ENCODE data around the gene NAGS.
"Not testable (repeated sequence)": the region's sequence is repeated elsewhere in the genome, so short reads cannot be mapped to it uniquely, and the experiment has no call there.

Gene NAGS

GRCh38 chr17:44004077-44004760, at the start of gene NAGS:
TSS of gene NAGS (plus strand) at chr17:44004622. CDS start at chr17:44004664, 42 bp downstream.
- Histone ChIP-seq H3K9ac (ENCODE audit: low read depth in 1 of 2, low read length in 2 of 2) (peak within 1 kb of the TSS; percentile 75 to 86), H3K4me3 (ENCODE audit: low read depth in 1 of 2, low read length in 2 of 2) (peak within 1 kb of the TSS; percentile 82 to 86), H3K27ac (ENCODE audit: low read depth, low read length) (peak within 1 kb of the TSS; percentile 89), H3K4me1 (ENCODE audit: control insufficient read depth in 1 of 2, insufficient read depth in 2 of 2, low read length in 2 of 2) (peaks cover 13 to 24% of the 10 kb centered on the region in 2 donors), H3K9me3 (ENCODE audit: control insufficient read depth in 1 of 2, low read length in 2 of 2) (no peaks in the 10 kb centered on the region), H3K27me3 (ENCODE audit: control insufficient read depth in 1 of 2, insufficient read depth in 2 of 2, low read length in 2 of 2) (peaks cover 0 to 4% of the 10 kb centered on the region in 2 donors), H3K36me3 (ENCODE audit: control insufficient read depth in 1 of 2, insufficient read depth in 2 of 2, low read length in 2 of 2) (peaks cover 14 to 17% of the 10 kb centered on the region in 2 donors)

GRCh38 chr17:43956222-43956621, 48.2 kb upstream of the NAGS start:
- Histone ChIP-seq H3K9ac (ENCODE audit: low read depth in 1 of 2, low read length in 2 of 2) (no peak overlapping the region), H3K36me3 (ENCODE audit: control insufficient read depth in 1 of 2, insufficient read depth in 2 of 2, low read length in 2 of 2) (no peaks in the 10 kb centered on the region), H3K27me3 (ENCODE audit: control insufficient read depth in 1 of 2, insufficient read depth in 2 of 2, low read length in 2 of 2) (peaks cover 22 to 26% of the 10 kb centered on the region in 2 donors)

GRCh38 chr17:43958748-43959352, 45.6 kb upstream of the NAGS start:
- Histone ChIP-seq H3K36me3 (ENCODE audit: control insufficient read depth in 1 of 2, insufficient read depth in 2 of 2, low read length in 2 of 2) (no peaks in the 10 kb centered on the region), H3K9me3 (ENCODE audit: control insufficient read depth in 1 of 2, low read length in 2 of 2) (no peaks in the 10 kb centered on the region), H3K9ac (ENCODE audit: low read depth in 1 of 2, low read length in 2 of 2) (no peak overlapping the region), H3K27ac (ENCODE audit: low read depth, low read length) (no peak overlapping the region), H3K27me3 (ENCODE audit: control insufficient read depth in 1 of 2, insufficient read depth in 2 of 2, low read length in 2 of 2) (peaks cover 0 to 13% of the 10 kb centered on the region in 2 donors), H3K4me3 (ENCODE audit: low read depth in 1 of 2, low read length in 2 of 2) (no peak overlapping the region), H3K4me1 (ENCODE audit: control insufficient read depth in 1 of 2, insufficient read depth in 2 of 2, low read length in 2 of 2) (no peaks in the 10 kb centered on the region)

More at GRCh38 chr17:43956222-43956621, 48.2 kb upstream of the NAGS start:
- no peaks in the 10 kb centered on the region for H3K9me3 ChIP-seq (ENCODE audit: control insufficient read depth in 1 of 2, low read length in 2 of 2)
- no peak overlapping the region for H3K27ac ChIP-seq (ENCODE audit: low read depth, low read length)
- H3K4me1 ChIP-seq (ENCODE audit: control insufficient read depth in 1 of 2, insufficient read depth in 2 of 2, low read length in 2 of 2): peaks cover 0 to 9% of the 10 kb centered on the region in 2 donors
- H3K4me3 ChIP-seq (ENCODE audit: low read depth in 1 of 2, low read length in 2 of 2): no peak overlapping the region

- H3K9ac ChIP-seq (ENCODE audit: low read depth in 1 of 2, low read length in 2 of 2); H3K4me3 ChIP-seq (ENCODE audit: low read depth in 1 of 2, low read length in 2 of 2); H3K4me1 ChIP-seq (ENCODE audit: control insufficient read depth in 1 of 2, insufficient read depth in 2 of 2, low read length in 2 of 2); H3K27ac ChIP-seq (ENCODE audit: low read depth, low read length); H3K9me3 ChIP-seq (ENCODE audit: control insufficient read depth in 1 of 2, low read length in 2 of 2); H3K36me3 ChIP-seq (ENCODE audit: control insufficient read depth in 1 of 2, insufficient read depth in 2 of 2, low read length in 2 of 2): not testable (repeated sequence)
- peaks cover 0 to 15% of the 10 kb centered on the region in 2 donors for H3K27me3 ChIP-seq (ENCODE audit: control insufficient read depth in 1 of 2, insufficient read depth in 2 of 2, low read length in 2 of 2)
These were observed 43.1 kb upstream of the NAGS start for GRCh38 chr17:43961292-43961691.

- no peak overlapping the region for H3K27ac ChIP-seq (ENCODE audit: low read depth, low read length)
- no peaks in the 10 kb centered on the region for H3K9me3 ChIP-seq (ENCODE audit: control insufficient read depth in 1 of 2, low read length in 2 of 2)
- H3K27me3 ChIP-seq (ENCODE audit: control insufficient read depth in 1 of 2, insufficient read depth in 2 of 2, low read length in 2 of 2): peaks cover 0 to 12% of the 10 kb centered on the region in 2 donors
- H3K36me3 ChIP-seq (ENCODE audit: control insufficient read depth in 1 of 2, insufficient read depth in 2 of 2, low read length in 2 of 2): no peaks in the 10 kb centered on the region
- H3K4me3 ChIP-seq (ENCODE audit: low read depth in 1 of 2, low read length in 2 of 2): no peak overlapping the region
- no peak overlapping the region for H3K9ac ChIP-seq (ENCODE audit: low read depth in 1 of 2, low read length in 2 of 2)
- H3K4me1 ChIP-seq (ENCODE audit: control insufficient read depth in 1 of 2, insufficient read depth in 2 of 2, low read length in 2 of 2): no peaks in the 10 kb centered on the region
These were observed 42.5 kb upstream of the NAGS start for GRCh38 chr17:43961954-43962353.

- Histone ChIP-seq H3K4me1 (ENCODE audit: control insufficient read depth in 1 of 2, insufficient read depth in 2 of 2, low read length in 2 of 2) (no peaks in the 10 kb centered on the region), H3K27me3 (ENCODE audit: control insufficient read depth in 1 of 2, insufficient read depth in 2 of 2, low read length in 2 of 2) (peaks cover 0 to 12% of the 10 kb centered on the region in 2 donors), H3K4me3 (ENCODE audit: low read depth in 1 of 2, low read length in 2 of 2) (no peak overlapping the region), H3K27ac (ENCODE audit: low read depth, low read length) (no peak overlapping the region), H3K36me3 (ENCODE audit: control insufficient read depth in 1 of 2, insufficient read depth in 2 of 2, low read length in 2 of 2) (no peaks in the 10 kb centered on the region), H3K9me3 (ENCODE audit: control insufficient read depth in 1 of 2, low read length in 2 of 2) (no peaks in the 10 kb centered on the region), H3K9ac (ENCODE audit: low read depth in 1 of 2, low read length in 2 of 2) (no peak overlapping the region)
These were observed 41.9 kb upstream of the NAGS start for GRCh38 chr17:43962479-43962878.

GRCh38 chr17:43966276-43966675, 38.1 kb upstream of the NAGS start:
- H3K4me3 ChIP-seq (ENCODE audit: low read depth in 1 of 2, low read length in 2 of 2): no peak overlapping the region
- peaks cover 0 to 12% of the 10 kb centered on the region in 2 donors for H3K27me3 ChIP-seq (ENCODE audit: control insufficient read depth in 1 of 2, insufficient read depth in 2 of 2, low read length in 2 of 2)
- H3K4me1 ChIP-seq (ENCODE audit: control insufficient read depth in 1 of 2, insufficient read depth in 2 of 2, low read length in 2 of 2): no peaks in the 10 kb centered on the region
- H3K9me3 ChIP-seq (ENCODE audit: control insufficient read depth in 1 of 2, low read length in 2 of 2): no peaks in the 10 kb centered on the region
- no peak overlapping the region for H3K27ac ChIP-seq (ENCODE audit: low read depth, low read length)
- no peaks in the 10 kb centered on the region for H3K36me3 ChIP-seq (ENCODE audit: control insufficient read depth in 1 of 2, insufficient read depth in 2 of 2, low read length in 2 of 2)
- H3K9ac ChIP-seq (ENCODE audit: low read depth in 1 of 2, low read length in 2 of 2): no peak overlapping the region

GRCh38 chr17:43967251-43967875, 37.1 kb upstream of the NAGS start:
- Histone ChIP-seq H3K36me3 (ENCODE audit: control insufficient read depth in 1 of 2, insufficient read depth in 2 of 2, low read length in 2 of 2) (no peaks in the 10 kb centered on the region), H3K9me3 (ENCODE audit: control insufficient read depth in 1 of 2, low read length in 2 of 2) (no peaks in the 10 kb centered on the region), H3K27me3 (ENCODE audit: control insufficient read depth in 1 of 2, insufficient read depth in 2 of 2, low read length in 2 of 2) (peaks cover 0 to 5% of the 10 kb centered on the region in 2 donors), H3K4me1 (ENCODE audit: control insufficient read depth in 1 of 2, insufficient read depth in 2 of 2, low read length in 2 of 2) (no peaks in the 10 kb centered on the region), H3K4me3 (ENCODE audit: low read depth in 1 of 2, low read length in 2 of 2) (no peak overlapping the region), H3K27ac (ENCODE audit: low read depth, low read length) (no peak overlapping the region), H3K9ac (ENCODE audit: low read depth in 1 of 2, low read length in 2 of 2) (no peak overlapping the region)

- H3K9me3 ChIP-seq (ENCODE audit: control insufficient read depth in 1 of 2, low read length in 2 of 2): no peaks in the 10 kb centered on the region
- H3K27ac ChIP-seq (ENCODE audit: low read depth, low read length): no peak overlapping the region
- H3K27me3 ChIP-seq (ENCODE audit: control insufficient read depth in 1 of 2, insufficient read depth in 2 of 2, low read length in 2 of 2): peaks cover 4 to 11% of the 10 kb centered on the region in 2 donors
- H3K4me1 ChIP-seq (ENCODE audit: control insufficient read depth in 1 of 2, insufficient read depth in 2 of 2, low read length in 2 of 2): no peaks in the 10 kb centered on the region
- H3K4me3 ChIP-seq (ENCODE audit: low read depth in 1 of 2, low read length in 2 of 2): no peak overlapping the region
- no peaks in the 10 kb centered on the region for H3K36me3 ChIP-seq (ENCODE audit: control insufficient read depth in 1 of 2, insufficient read depth in 2 of 2, low read length in 2 of 2)
- H3K9ac ChIP-seq (ENCODE audit: low read depth in 1 of 2, low read length in 2 of 2): no peak overlapping the region
These were observed 34.1 kb upstream of the NAGS start for GRCh38 chr17:43970366-43970765.

GRCh38 chr17:43971436-43971835, 33.0 kb upstream of the NAGS start:
- H3K4me1 ChIP-seq (ENCODE audit: control insufficient read depth in 1 of 2, insufficient read depth in 2 of 2, low read length in 2 of 2); H3K9me3 ChIP-seq (ENCODE audit: control insufficient read depth in 1 of 2, low read length in 2 of 2); H3K27ac ChIP-seq (ENCODE audit: low read depth, low read length); H3K36me3 ChIP-seq (ENCODE audit: control insufficient read depth in 1 of 2, insufficient read depth in 2 of 2, low read length in 2 of 2); H3K4me3 ChIP-seq (ENCODE audit: low read depth in 1 of 2, low read length in 2 of 2); H3K9ac ChIP-seq (ENCODE audit: low read depth in 1 of 2, low read length in 2 of 2): not testable (repeated sequence)
- peaks cover 4 to 11% of the 10 kb centered on the region in 2 donors for H3K27me3 ChIP-seq (ENCODE audit: control insufficient read depth in 1 of 2, insufficient read depth in 2 of 2, low read length in 2 of 2)

Measured in duodenal mucosa (tissue), 2 donors.